Caco-2 (cell line): Measurements from ENCODE around the gene SBDS. TPM values are rescaled to one million over a fixed set of nuclear protein-coding genes. Genes with fewer than 3 reads are reported as not detected.
"Not testable (repeated sequence)": the region's sequence is repeated elsewhere in the genome, so short reads cannot be mapped to it uniquely, and the experiment has no call there.

Experiments used
- BruUV-seq: library from RNA; stranded (reverse); fragments of 400-500 nt; replicated peaks from 2 replicates; lab custom pipeline; 2021; lab: Mats Ljungman, UMichigan
- CTCF ChIA-PET: fragments of 300-600 bp; sonication (Branson Sonifier 250); formaldehyde crosslinking; loops from one replicate; lab custom pipeline; 2022; ENCODE audit warnings: antibody characterized with exemption; lab: Charles Lee
- POLR2A ChIA-PET: fragments of 300-600 bp; sonication (Branson Sonifier 250); formaldehyde crosslinking; loops from one replicate; lab custom pipeline; 2022; ENCODE audit warnings: antibody characterized with exemption; lab: Charles Lee
- DNase-seq, 2 experiments: peaks; one replicate each; pipeline versions ENCODE4 v3.0.0 to v3.0.0-alpha.2; 2020 to 2022
- H3K27me3 ChIP-seq: replicated peaks from 2 replicates; pipeline ENCODE4 v1.6.0; 2011; ENCODE audit warnings: low read length; ENCODE audit not compliant: control insufficient read depth, insufficient read depth
- H3K36me3 ChIP-seq: 2 replicates; pipeline ENCODE4 v1.5.1; 2011; ENCODE audit warnings: low read length; ENCODE audit not compliant: control insufficient read depth, insufficient read depth
- H3K4me1 ChIP-seq: fragments of 250-450 bp; sonication (Bioruptor Pico); 2 replicates; pipeline ENCODE4 v1.5.1; 2020; ENCODE audit warnings: mild to moderate bottlenecking
- H3K4me3 ChIP-seq: 2 replicates; pipeline ENCODE4 v1.5.1; 2011; ENCODE audit warnings: low read depth, mild to moderate bottlenecking, control low read depth, low read length
- H3K9me3 ChIP-seq: fragments of 250-450 bp; sonication (Bioruptor Pico); 2 replicates; pipeline ENCODE4 v1.5.1; 2020; ENCODE audit warnings: mild to moderate bottlenecking, moderate library complexity
- H3K27ac Mint-ChIP-seq: one replicate; pipeline ENCODE4 v1.8.0; 2022; ENCODE audit warnings: mixed read lengths; ENCODE audit not compliant: unreplicated experiment
- H3K27me3 Mint-ChIP-seq: one replicate; pipeline ENCODE4 v1.8.0; 2022; ENCODE audit warnings: mixed read lengths; ENCODE audit not compliant: insufficient read depth, unreplicated experiment
- H3K36me3 Mint-ChIP-seq: one replicate; pipeline ENCODE4 v1.8.0; 2022; ENCODE audit warnings: mild to moderate bottlenecking, mixed read lengths; ENCODE audit not compliant: insufficient read depth, unreplicated experiment
- H3K4me1 Mint-ChIP-seq: one replicate; pipeline ENCODE4 v1.8.0; 2022; ENCODE audit warnings: low read depth, mixed read lengths; ENCODE audit not compliant: unreplicated experiment
- H3K4me3 Mint-ChIP-seq: one replicate; pipeline ENCODE4 v1.8.0; 2022; ENCODE audit warnings: mild to moderate bottlenecking, moderate library complexity, mixed read lengths; ENCODE audit not compliant: unreplicated experiment
- H3K9me3 Mint-ChIP-seq: one replicate; pipeline ENCODE4 v1.8.0; 2022; ENCODE audit warnings: mixed read lengths; ENCODE audit not compliant: unreplicated experiment
- CTCF ChIP-seq, 2 experiments: fragments of 200-600 bp in 1 of 2; IDR thresholded peaks; 1 replicate in 1 of 2; 2 replicates in 1 of 2; pipeline versions ENCODE4 v1.5.1 to v1.8.0; 2011 to 2022; ENCODE audit warnings: antibody characterized with exemption in 1 of 2, control low read depth in 1 of 2, inconsistent platforms in 1 of 2, low read depth in 1 of 2, low read length in 1 of 2, mild to moderate bottlenecking in 1 of 2, moderate library complexity in 1 of 2; ENCODE audit not compliant: insufficient read depth in 1 of 2, severe bottlenecking in 1 of 2, unreplicated experiment in 1 of 2
- intact Hi-C: fragments of 100-400 bp; cut with micrococcal nuclease; formaldehyde crosslinking; loops from one replicate; pipeline ENCODE4 v1.10.0; 2022; ENCODE audit not compliant: unreplicated experiment
- total RNA-seq: library from RNA; stranded (reverse); gene quantifications from 2 replicates; pipeline ENCODE4 v1.2.3, GENCODE V29; 2022

The SBDS gene
- total RNA-seq, 1 experiment from 2014 or later: 130 TPM

- POLR2A ChIA-PET, H3K9me3 Mint-ChIP-seq, BruUV-seq, H3K36me3 ChIP-seq, H3K4me3 ChIP-seq, H3K4me3 Mint-ChIP-seq, H3K27me3 Mint-ChIP-seq, H3K27me3 ChIP-seq, CTCF ChIA-PET, H3K9me3 ChIP-seq, H3K4me1 Mint-ChIP-seq, intact Hi-C loops, H3K27ac Mint-ChIP-seq, H3K4me1 ChIP-seq: not testable (repeated sequence)
- TF ChIP-seq CTCF (IDR thresholded peaks at IDR 0.05; ENCODE audit: insufficient read depth in 1 of 2, low read depth in 1 of 2, low read length in 1 of 2, severe bottlenecking in 1 of 2, unreplicated experiment in 1 of 2): peak in 1 of 2 experiments; percentile 52
- H3K36me3 Mint-ChIP-seq: peaks cover 27% of the 10 kb centered on the region
- peak in 1 of 2 experiments; percentile 28 for DNase-seq
Observed at GRCh38 chr7:67000601-67001258, 5.3 kb upstream of the SBDS start.

GRCh38 chr7:66996444-66997191 lies 1.2 kb upstream of the SBDS start, which contains the start of gene TYW1:
Gene TYW1 (plus strand): TSS chr7:66996833. CDS start chr7:66996979, 146 bp downstream.
- Mint-ChIP-seq H3K4me3 (peak within 1 kb of the TSS; percentile 97), H3K27ac (peak within 1 kb of the TSS; percentile 98), H3K36me3 (peaks cover 45% of the 10 kb centered on the region)
- peak within 1 kb of the TSS; percentile 85 for H3K4me3 ChIP-seq
- intact Hi-C loops: loop anchor here (10.0 kb wide), 3 partner anchors 312 to 402 kb away; no protein-coding TSS in a partner anchor
- H3K27me3 ChIP-seq, H3K4me1 Mint-ChIP-seq, H3K27me3 Mint-ChIP-seq, H3K4me1 ChIP-seq, H3K36me3 ChIP-seq, BruUV-seq, H3K9me3 ChIP-seq, CTCF ChIA-PET, H3K9me3 Mint-ChIP-seq: not testable (repeated sequence)
- POLR2A ChIA-PET: interaction anchor here (0.7 to 1.9 kb wide), 3 partner anchors 152 to 503 kb away, joined by 7 to 9 read pairs (median 9); no protein-coding TSS in a partner anchor
- peak; percentile 99 for DNase-seq

- not testable (repeated sequence) for H3K4me1 ChIP-seq, H3K4me1 Mint-ChIP-seq, H3K9me3 ChIP-seq, H3K36me3 ChIP-seq, H3K27me3 ChIP-seq, BruUV-seq, H3K9me3 Mint-ChIP-seq, H3K27me3 Mint-ChIP-seq
- CTCF ChIA-PET: interaction anchor here (1.4 kb wide), 1 partner anchor 22 kb away, joined by 4 read pairs; no protein-coding TSS in a partner anchor
- H3K4me3 ChIP-seq: peak overlapping the region; percentile 64
- peaks cover 65% of the 10 kb centered on the region for H3K36me3 Mint-ChIP-seq
- peak in 1 of 2 experiments; percentile 45 for TF ChIP-seq CTCF (IDR thresholded peaks at IDR 0.05; ENCODE audit: insufficient read depth in 1 of 2, low read depth in 1 of 2, low read length in 1 of 2, severe bottlenecking in 1 of 2, unreplicated experiment in 1 of 2)
- POLR2A ChIA-PET: interaction anchor here (0.5 to 1.6 kb wide), 3 partner anchors 74 to 639 kb away, joined by 9 to 20 read pairs (median 10); partner anchors contain the start of gene TMEM248
- intact Hi-C loops: loop anchor here (1.0 to 10.0 kb wide), 7 partner anchors 22 to 400 kb away; no protein-coding TSS in a partner anchor
- DNase-seq: peak; percentile 82 to 85
- peak overlapping the region; percentile 98 for H3K27ac Mint-ChIP-seq
- H3K4me3 Mint-ChIP-seq: peak overlapping the region; percentile 97
Observed at GRCh38 chr7:66994691-66995049, 716 bp downstream of the SBDS start.

- DNase-seq, H3K36me3 ChIP-seq, H3K4me1 ChIP-seq, H3K27me3 ChIP-seq, H3K4me1 Mint-ChIP-seq, H3K27me3 Mint-ChIP-seq, POLR2A ChIA-PET, H3K9me3 ChIP-seq, H3K9me3 Mint-ChIP-seq: not testable (repeated sequence)
- CTCF ChIA-PET: interaction anchor here (0.7 kb wide), 1 partner anchor 957 kb away, joined by 5 read pairs; no protein-coding TSS in a partner anchor
- peak overlapping the region; percentile 64 for H3K4me3 ChIP-seq
- Mint-ChIP-seq H3K36me3 (peaks cover 70% of the 10 kb centered on the region), H3K27ac (peak overlapping the region; percentile 98), H3K4me3 (peak overlapping the region; percentile 97)
- intact Hi-C loops: loop anchor here (1.0 to 10.0 kb wide), 7 partner anchors 22 to 399 kb away; no protein-coding TSS in a partner anchor
- TSS peak; percentile 53 for BruUV-seq
Observed at GRCh38 chr7:66994051-66994450, 1.3 kb downstream of the SBDS start.

GRCh38 chr7:66989552-66989951 lies 5.8 kb downstream of the SBDS start:
- H3K9me3 ChIP-seq, POLR2A ChIA-PET, H3K4me1 ChIP-seq, H3K27me3 ChIP-seq, H3K9me3 Mint-ChIP-seq, H3K27ac Mint-ChIP-seq, BruUV-seq, H3K4me3 ChIP-seq, intact Hi-C loops, H3K4me3 Mint-ChIP-seq, H3K4me1 Mint-ChIP-seq, DNase-seq, H3K27me3 Mint-ChIP-seq, H3K36me3 ChIP-seq: not testable (repeated sequence)
- CTCF ChIA-PET: interaction anchor here (0.7 kb wide), 1 partner anchor 125 kb away, joined by 3 read pairs; no protein-coding TSS in a partner anchor
- H3K36me3 Mint-ChIP-seq: peaks cover 74% of the 10 kb centered on the region
